SK-N-SH (cell line): ENCODE measurements around the gene WWTR1. TPM values are rescaled to one million over a fixed set of nuclear protein-coding genes. Genes with fewer than 3 reads are reported as not detected.
A peak's percentile ranks its signal among the peaks of the same experiment; 100 is the strongest.

Source experiments
- CTCF ChIA-PET: fragments of 300-600, 350-600 bp; formaldehyde crosslinking; extraction: SDS; loops from one replicate; lab custom pipeline; 2021; lab: Yijun Ruan, JAX
- POLR2A ChIA-PET: fragments of 350-600 bp; sonication (Branson Sonifier 250); formaldehyde crosslinking; extraction: SDS; loops from one replicate; lab custom pipeline; 2020; ENCODE audit warnings: antibody characterized with exemption, inconsistent platforms; lab: Yijun Ruan, JAX
- DNase-seq: peaks from one replicate; pipeline ENCODE4 v3.0.0; 2012
- H2AFZ ChIP-seq: fragments of 200-600 bp; sonication (generic); 2 replicates; pipeline ENCODE4 v1.8.1; 2016; ENCODE audit warnings: antibody characterized with exemption, mild to moderate bottlenecking, low read depth
- H3F3A ChIP-seq: fragments of 200-600 bp; sonication (generic); replicated peaks from 2 replicates; pipeline ENCODE3; 2016; ENCODE audit warnings: antibody characterized with exemption, mild to moderate bottlenecking; ENCODE audit not compliant: insufficient read depth
- H3K27ac ChIP-seq, 2 experiments: fragments of 200-500 bp in 1 of 2; fragments of 200-600 bp in 1 of 2; sonication (Bioruptor generic) in 1 of 2; sonication (generic), shearing (Covaris generic) in 1 of 2; 2 replicates each; pipeline versions ENCODE4 v1.5.1 to v1.6.1; 2014 to 2016; ENCODE audit warnings: low read depth in 2 of 2, inconsistent platforms in 1 of 2, low read length in 1 of 2, mild to moderate bottlenecking in 1 of 2, mixed read lengths in 1 of 2
- H3K27me3 ChIP-seq: fragments of 200-600 bp; sonication (generic), shearing (Covaris generic); 2 replicates; pipeline ENCODE4 v1.6.1; 2016; ENCODE audit warnings: mixed run types; ENCODE audit not compliant: insufficient read depth
- H3K36me3 ChIP-seq, 2 experiments: fragments of 200-500 bp in 1 of 2; fragments of 200-600 bp in 1 of 2; sonication (Bioruptor generic) in 1 of 2; sonication (generic) in 1 of 2; replicated peaks in 1 of 2; 2 replicates each; pipeline versions ENCODE3 to v1.5.1; 2014 to 2016; ENCODE audit warnings: low read length in 1 of 2, mild to moderate bottlenecking in 1 of 2; ENCODE audit not compliant: insufficient read depth in 2 of 2, control insufficient read depth in 1 of 2
- H3K4me1 ChIP-seq, 2 experiments: fragments of 200-500 bp in 1 of 2; fragments of 200-600 bp in 1 of 2; sonication (Bioruptor generic) in 1 of 2; sonication (generic), shearing (Covaris generic) in 1 of 2; 2 replicates each; pipeline versions ENCODE4 v1.5.1 to v1.6.1; 2014 to 2016; ENCODE audit warnings: low read depth in 1 of 2, low read length in 1 of 2, mixed run types in 1 of 2; ENCODE audit not compliant: insufficient read depth in 2 of 2, control insufficient read depth in 1 of 2
- H3K4me2 ChIP-seq: fragments of 200-600 bp; sonication (generic), shearing (Covaris generic); 2 replicates; pipeline ENCODE4 v1.6.1; 2017; ENCODE audit warnings: mixed run types
- H3K4me3 ChIP-seq, 2 experiments: fragments of 200-500 bp in 1 of 2; fragments of 200-600 bp in 1 of 2; sonication (Bioruptor generic) in 1 of 2; sonication (generic), shearing (Covaris generic) in 1 of 2; 2 replicates each; pipeline versions ENCODE4 v1.5.1 to v1.8.1; 2014 to 2016; ENCODE audit warnings: low read depth in 2 of 2, inconsistent platforms in 1 of 2, low read length in 1 of 2, mild to moderate bottlenecking in 1 of 2, mixed read lengths in 1 of 2, moderate library complexity in 1 of 2
- H3K79me2 ChIP-seq: fragments of 200-600 bp; sonication (generic); 2 replicates; pipeline ENCODE4 v1.8.1; 2017; ENCODE audit warnings: mild to moderate bottlenecking; ENCODE audit not compliant: insufficient read depth
- H3K9ac ChIP-seq: fragments of 200-600 bp; sonication (generic); 2 replicates; pipeline ENCODE4 v1.6.1; 2017; ENCODE audit warnings: mixed run types
- H3K9me2 ChIP-seq: fragments of 200-600 bp; sonication (generic); 2 replicates; pipeline ENCODE4 v1.6.1; 2017; ENCODE audit warnings: mixed run types
- H3K9me3 ChIP-seq: fragments of 200-600 bp; sonication (generic); 2 replicates; pipeline ENCODE4 v1.6.1; 2017; ENCODE audit warnings: mixed run types, mild to moderate bottlenecking, moderate library complexity
- H4K20me1 ChIP-seq: fragments of 200-600 bp; sonication (generic); 2 replicates; pipeline ENCODE4 v1.6.1; 2017; ENCODE audit warnings: mild to moderate bottlenecking, mixed run types; ENCODE audit not compliant: insufficient read depth
- CHD2 ChIP-seq: fragments of 150-350 bp; IDR thresholded peaks from 2 replicates; pipeline ENCODE4 v1.6.1; 2018; ENCODE audit warnings: low read length; ENCODE audit not compliant: partially characterized antibody
- ELF1 ChIP-seq: IDR thresholded peaks from 2 replicates; pipeline ENCODE4 v1.4.0; 2012
- EZH2phosphoT487 ChIP-seq: fragments of 200-600 bp; sonication (generic); IDR thresholded peaks from 2 replicates; pipeline ENCODE4 v1.6.1; 2017; ENCODE audit warnings: low read depth, mixed run types, mild to moderate bottlenecking, antibody characterized with exemption, moderate library complexity, borderline replicate concordance
- FOSL2 ChIP-seq: IDR thresholded peaks from 2 replicates; pipeline ENCODE4 v1.4.0; 2012; ENCODE audit warnings: low read depth, mild to moderate bottlenecking, moderate library complexity, borderline replicate concordance
- FOXM1 ChIP-seq: IDR thresholded peaks from 2 replicates; pipeline ENCODE4 v1.4.0; 2012; ENCODE audit warnings: low read depth, mild to moderate bottlenecking
- GABPA ChIP-seq: IDR thresholded peaks from 2 replicates; pipeline ENCODE4 v1.4.0; 2012; ENCODE audit warnings: low read depth, mild to moderate bottlenecking
- GATA2 ChIP-seq: sonication (generic); formaldehyde crosslinking; IDR thresholded peaks from 2 replicates; pipeline ENCODE4 v1.5.0; 2020; ENCODE audit warnings: mild to moderate bottlenecking, missing genetic modification reagents
- JUND ChIP-seq: IDR thresholded peaks from 2 replicates; pipeline ENCODE4 v1.4.0; 2012
- MEF2A ChIP-seq: IDR thresholded peaks from 2 replicates; pipeline ENCODE4 v1.4.0; 2012; ENCODE audit warnings: low read depth, borderline replicate concordance
- NFIC ChIP-seq: IDR thresholded peaks from 2 replicates; pipeline ENCODE4 v1.4.0; 2012; ENCODE audit warnings: borderline replicate concordance
- RCOR1 ChIP-seq: fragments of 150-350 bp; IDR thresholded peaks from 2 replicates; pipeline ENCODE4 v1.6.1; 2017; ENCODE audit warnings: antibody characterized with exemption, low read length
- RFX5 ChIP-seq: IDR thresholded peaks from 2 replicates; pipeline ENCODE4 v1.6.1; 2012; ENCODE audit warnings: mild to moderate bottlenecking, improper control_type of control experiment, low read length
- TAF1 ChIP-seq: IDR thresholded peaks from 2 replicates; pipeline ENCODE4 v1.6.1; 2012; ENCODE audit warnings: low read depth, mild to moderate bottlenecking, low read length, moderate library complexity, borderline replicate concordance
- WGBS: methylation state at CpG from one replicate; pipeline ENCODE4 v1.1.6; 2017; ENCODE audit warnings: low lambda C conversion rate; 5-methylcytosine and 5-hydroxymethylcytosine counted together
- polyA plus RNA-seq, 3 experiments: library from polyadenylated mRNA; depleted of rRNA; stranded (reverse); fragments of >200 nt; gene quantifications; 2 replicates each; pipeline ENCODE4 v1.2.3, GENCODE V29; 2012
- TF ChIP-seq, protein P1 (sequence below): IDR thresholded peaks from 2 replicates; pipeline ENCODE4 v1.6.1; 2012; ENCODE audit warnings: mild to moderate bottlenecking, low read depth, low read length, moderate library complexity
- TF ChIP-seq, protein P2 (sequence below): IDR thresholded peaks from 2 replicates; pipeline ENCODE4; 2012
- TF ChIP-seq, protein P3 (sequence below): fragments of 150-350 bp; IDR thresholded peaks from 2 replicates; pipeline ENCODE4 v1.6.1; 2016; ENCODE audit warnings: mild to moderate bottlenecking, low read depth, low read length
- TF ChIP-seq, protein P4 (sequence below): IDR thresholded peaks from 2 replicates; pipeline ENCODE4 v1.4.0; 2012; ENCODE audit warnings: low read depth
- TF ChIP-seq, protein P5 (sequence below): fragments of 150-350 bp; IDR thresholded peaks from 2 replicates; pipeline ENCODE4 v1.6.1; 2017; ENCODE audit warnings: antibody characterized with exemption, low read length, low read depth, borderline replicate concordance

Gene WWTR1
- polyA plus RNA-seq, 1 of the 3 experiments (the other 2 are of a cell fraction) = 60.6 TPM

DNA sequence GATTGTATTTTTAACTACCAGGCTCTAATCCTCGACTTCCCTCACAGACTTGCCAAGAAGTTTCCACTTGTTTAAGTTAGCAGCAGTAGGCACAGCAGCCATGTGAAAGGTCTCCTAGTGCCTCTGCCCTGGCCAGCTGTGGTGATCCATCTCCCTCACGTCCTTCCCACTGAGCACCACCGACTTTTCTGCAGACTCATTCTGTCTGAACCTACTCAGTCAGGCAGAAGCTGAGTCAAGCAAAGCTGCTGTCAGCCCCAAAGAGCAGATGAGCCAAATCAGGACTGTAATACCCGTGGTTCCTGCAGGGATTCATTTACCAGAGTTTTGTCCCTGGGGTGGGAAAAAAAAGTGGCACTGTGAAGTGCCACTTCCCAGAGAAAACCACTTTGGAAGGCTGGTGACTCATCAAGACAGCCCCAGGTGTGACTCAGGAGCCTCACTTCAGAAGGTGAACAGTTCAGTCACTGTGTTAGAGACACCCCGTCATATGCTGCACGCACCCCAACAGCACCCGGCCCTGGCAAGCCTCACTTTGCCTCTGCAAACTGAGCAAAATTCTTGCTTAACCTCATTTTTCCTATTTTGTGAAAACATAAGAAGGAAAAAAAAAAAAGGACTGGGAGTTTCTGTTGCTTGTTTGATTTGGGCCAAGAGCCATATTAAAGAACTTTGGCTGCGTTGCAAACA is 76.0 kb downstream of the WWTR1 start (continued):
- TF ChIP-seq, protein P1, sequence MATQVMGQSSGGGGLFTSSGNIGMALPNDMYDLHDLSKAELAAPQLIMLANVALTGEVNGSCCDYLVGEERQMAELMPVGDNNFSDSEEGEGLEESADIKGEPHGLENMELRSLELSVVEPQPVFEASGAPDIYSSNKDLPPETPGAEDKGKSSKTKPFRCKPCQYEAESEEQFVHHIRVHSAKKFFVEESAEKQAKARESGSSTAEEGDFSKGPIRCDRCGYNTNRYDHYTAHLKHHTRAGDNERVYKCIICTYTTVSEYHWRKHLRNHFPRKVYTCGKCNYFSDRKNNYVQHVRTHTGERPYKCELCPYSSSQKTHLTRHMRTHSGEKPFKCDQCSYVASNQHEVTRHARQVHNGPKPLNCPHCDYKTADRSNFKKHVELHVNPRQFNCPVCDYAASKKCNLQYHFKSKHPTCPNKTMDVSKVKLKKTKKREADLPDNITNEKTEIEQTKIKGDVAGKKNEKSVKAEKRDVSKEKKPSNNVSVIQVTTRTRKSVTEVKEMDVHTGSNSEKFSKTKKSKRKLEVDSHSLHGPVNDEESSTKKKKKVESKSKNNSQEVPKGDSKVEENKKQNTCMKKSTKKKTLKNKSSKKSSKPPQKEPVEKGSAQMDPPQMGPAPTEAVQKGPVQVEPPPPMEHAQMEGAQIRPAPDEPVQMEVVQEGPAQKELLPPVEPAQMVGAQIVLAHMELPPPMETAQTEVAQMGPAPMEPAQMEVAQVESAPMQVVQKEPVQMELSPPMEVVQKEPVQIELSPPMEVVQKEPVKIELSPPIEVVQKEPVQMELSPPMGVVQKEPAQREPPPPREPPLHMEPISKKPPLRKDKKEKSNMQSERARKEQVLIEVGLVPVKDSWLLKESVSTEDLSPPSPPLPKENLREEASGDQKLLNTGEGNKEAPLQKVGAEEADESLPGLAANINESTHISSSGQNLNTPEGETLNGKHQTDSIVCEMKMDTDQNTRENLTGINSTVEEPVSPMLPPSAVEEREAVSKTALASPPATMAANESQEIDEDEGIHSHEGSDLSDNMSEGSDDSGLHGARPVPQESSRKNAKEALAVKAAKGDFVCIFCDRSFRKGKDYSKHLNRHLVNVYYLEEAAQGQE = 0 out of 2 replicates have a peak, but pooled peaks have one; percentile 7
- TF ChIP-seq FOXM1 = 0 out of 2 replicates have a peak, but pooled peaks have one; percentile 21
- TF ChIP-seq, protein P2, sequence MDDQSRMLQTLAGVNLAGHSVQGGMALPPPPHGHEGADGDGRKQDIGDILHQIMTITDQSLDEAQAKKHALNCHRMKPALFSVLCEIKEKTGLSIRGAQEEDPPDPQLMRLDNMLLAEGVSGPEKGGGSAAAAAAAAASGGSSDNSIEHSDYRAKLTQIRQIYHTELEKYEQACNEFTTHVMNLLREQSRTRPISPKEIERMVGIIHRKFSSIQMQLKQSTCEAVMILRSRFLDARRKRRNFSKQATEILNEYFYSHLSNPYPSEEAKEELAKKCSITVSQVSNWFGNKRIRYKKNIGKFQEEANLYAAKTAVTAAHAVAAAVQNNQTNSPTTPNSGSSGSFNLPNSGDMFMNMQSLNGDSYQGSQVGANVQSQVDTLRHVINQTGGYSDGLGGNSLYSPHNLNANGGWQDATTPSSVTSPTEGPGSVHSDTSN = peak; percentile 74
- TF ChIP-seq EZH2phosphoT487 = no peak
- peak; percentile 50; the same call in 1 of the 2 replicates for TF ChIP-seq JUND
- TF ChIP-seq FOSL2 = peak; percentile 58; the same call in 1 of the 2 replicates
- TF ChIP-seq, protein P3, sequence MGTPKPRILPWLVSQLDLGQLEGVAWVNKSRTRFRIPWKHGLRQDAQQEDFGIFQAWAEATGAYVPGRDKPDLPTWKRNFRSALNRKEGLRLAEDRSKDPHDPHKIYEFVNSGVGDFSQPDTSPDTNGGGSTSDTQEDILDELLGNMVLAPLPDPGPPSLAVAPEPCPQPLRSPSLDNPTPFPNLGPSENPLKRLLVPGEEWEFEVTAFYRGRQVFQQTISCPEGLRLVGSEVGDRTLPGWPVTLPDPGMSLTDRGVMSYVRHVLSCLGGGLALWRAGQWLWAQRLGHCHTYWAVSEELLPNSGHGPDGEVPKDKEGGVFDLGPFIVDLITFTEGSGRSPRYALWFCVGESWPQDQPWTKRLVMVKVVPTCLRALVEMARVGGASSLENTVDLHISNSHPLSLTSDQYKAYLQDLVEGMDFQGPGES = no peak

DNA sequence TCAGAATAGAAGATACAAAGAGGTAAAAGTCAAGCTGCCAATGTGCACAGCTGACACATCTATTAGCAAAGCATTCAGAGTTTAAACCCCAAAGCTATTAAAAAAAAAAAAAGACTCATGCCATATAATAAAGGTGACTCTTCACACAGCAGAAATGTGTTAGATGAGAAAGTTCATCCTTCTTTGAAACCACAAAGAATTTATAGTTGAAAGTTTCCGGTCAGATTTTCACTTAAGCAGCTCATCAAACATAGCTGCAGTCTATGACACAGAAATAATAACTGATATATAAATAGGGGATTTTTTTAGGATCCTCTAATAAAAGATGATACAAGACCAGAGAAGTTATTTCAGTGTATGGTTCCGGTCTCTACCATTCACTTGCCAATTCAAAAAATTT is 76.6 kb downstream of the WWTR1 start:
- H3K27ac ChIP-seq = peak overlapping the region; percentile 68 to 100; a peak in 3 of 4 replicates
- 27% methylated on average over 2 of the region's 2 CpGs for WGBS
- peaks cover 4 to 77% of the 10 kb centered on the region in 2 experiments; a peak in 3 of 4 replicates for H3K4me1 ChIP-seq
- H3F3A ChIP-seq = peaks cover 52% of the 10 kb centered on the region
- H4K20me1 ChIP-seq = no peaks in the 10 kb centered on the region
- H3K36me3 ChIP-seq = no peaks in the 10 kb centered on the region
- TF ChIP-seq, protein P4, sequence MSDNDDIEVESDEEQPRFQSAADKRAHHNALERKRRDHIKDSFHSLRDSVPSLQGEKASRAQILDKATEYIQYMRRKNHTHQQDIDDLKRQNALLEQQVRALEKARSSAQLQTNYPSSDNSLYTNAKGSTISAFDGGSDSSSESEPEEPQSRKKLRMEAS = no peak
- TF ChIP-seq RCOR1 = no peak
- TF ChIP-seq GATA2 (CRISPR knock-in tag) = no peak
- TF ChIP-seq NFIC = no peak
- TF ChIP-seq RFX5 = no peak
- no peak for TF ChIP-seq TAF1
- no peak for TF ChIP-seq CHD2
- TF ChIP-seq ELF1 = no peak
- TF ChIP-seq MEF2A = no peak
- TF ChIP-seq, protein P5, sequence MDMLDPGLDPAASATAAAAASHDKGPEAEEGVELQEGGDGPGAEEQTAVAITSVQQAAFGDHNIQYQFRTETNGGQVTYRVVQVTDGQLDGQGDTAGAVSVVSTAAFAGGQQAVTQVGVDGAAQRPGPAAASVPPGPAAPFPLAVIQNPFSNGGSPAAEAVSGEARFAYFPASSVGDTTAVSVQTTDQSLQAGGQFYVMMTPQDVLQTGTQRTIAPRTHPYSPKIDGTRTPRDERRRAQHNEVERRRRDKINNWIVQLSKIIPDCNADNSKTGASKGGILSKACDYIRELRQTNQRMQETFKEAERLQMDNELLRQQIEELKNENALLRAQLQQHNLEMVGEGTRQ = no peak
- no peak for TF ChIP-seq GABPA
- no peak for TF ChIP-seq JUND
- TF ChIP-seq, all 33 proteins: peak for 0
- H2AFZ ChIP-seq = no peak overlapping the region
- no peaks in the 10 kb centered on the region for H3K9me2 ChIP-seq
- ChIA-PET CTCF (interaction anchor here (1.9 to 5.0 kb wide), 2 partner anchors 12 to 136 kb away, joined by 5 to 26 read pairs; no protein-coding TSS in a partner anchor), POLR2A (no interaction called here)
- DNase-seq = no peak
- H3K4me3 ChIP-seq = no peak overlapping the region
- no peaks in the 10 kb centered on the region for H3K27me3 ChIP-seq
- H3K9me3 ChIP-seq = no peaks in the 10 kb centered on the region
- H3K9ac ChIP-seq = peak overlapping the region; percentile 59; the same call in 1 of the 2 replicates
- peak overlapping the region; percentile 68 for H3K4me2 ChIP-seq
- peaks cover 58% of the 10 kb centered on the region for H3K79me2 ChIP-seq
